Esophagus muscularis mucosa (tissue), 3 donors: ENCODE data around the gene IPO13.

ENCODE experiments used
- POLR2A ChIP-seq: fragments of 450-650 bp; IDR thresholded peaks from one replicate; pipeline ENCODE4 v1.6.1; 2017; ENCODE audit warnings: antibody characterized with exemption, moderate library complexity, mild to moderate bottlenecking, low read depth
- POLR2AphosphoS5 ChIP-seq, 2 donors: sonication (generic); formaldehyde crosslinking; IDR thresholded peaks; one replicate each; pipeline ENCODE4 v1.6.1; 2017; ENCODE audit warnings: antibody characterized with exemption in 2 of 2
- TF ChIP-seq, protein P1 (sequence below), 3 experiments: fragments of 200-600 bp in 2 of 3; fragments of 450-650 bp in 1 of 3; sonication (generic) in 2 of 3; IDR thresholded peaks; one replicate each; pipeline ENCODE4 v1.5.1; 2017 to 2019; ENCODE audit warnings: antibody characterized with exemption in 3 of 3, mild to moderate bottlenecking in 2 of 3, moderate library complexity in 1 of 3

DNA sequence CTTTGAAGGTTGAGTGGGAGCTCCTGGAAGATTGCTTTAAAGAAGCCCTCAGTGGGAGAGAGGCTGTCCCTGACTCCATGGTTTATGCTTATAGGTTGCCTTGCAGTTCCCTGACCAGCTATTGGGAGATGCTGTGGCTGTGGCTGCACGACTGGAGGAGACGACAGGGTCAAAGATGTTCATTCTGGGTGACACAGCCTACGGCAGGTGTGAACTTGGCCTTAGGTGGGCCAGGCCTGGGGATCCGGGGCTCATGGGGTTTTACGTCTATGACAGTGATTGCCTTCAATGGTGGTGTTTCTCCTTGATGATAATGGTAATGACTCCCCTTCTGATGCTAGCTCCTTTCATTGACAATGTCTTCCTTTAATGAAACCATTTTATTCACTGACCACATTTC is 23.8 kb downstream of the IPO13 start:
- no peak for TF ChIP-seq POLR2AphosphoS5 (IDR thresholded peaks at IDR 0.05)
- no peak for TF ChIP-seq POLR2A
- TF ChIP-seq, protein P1, sequence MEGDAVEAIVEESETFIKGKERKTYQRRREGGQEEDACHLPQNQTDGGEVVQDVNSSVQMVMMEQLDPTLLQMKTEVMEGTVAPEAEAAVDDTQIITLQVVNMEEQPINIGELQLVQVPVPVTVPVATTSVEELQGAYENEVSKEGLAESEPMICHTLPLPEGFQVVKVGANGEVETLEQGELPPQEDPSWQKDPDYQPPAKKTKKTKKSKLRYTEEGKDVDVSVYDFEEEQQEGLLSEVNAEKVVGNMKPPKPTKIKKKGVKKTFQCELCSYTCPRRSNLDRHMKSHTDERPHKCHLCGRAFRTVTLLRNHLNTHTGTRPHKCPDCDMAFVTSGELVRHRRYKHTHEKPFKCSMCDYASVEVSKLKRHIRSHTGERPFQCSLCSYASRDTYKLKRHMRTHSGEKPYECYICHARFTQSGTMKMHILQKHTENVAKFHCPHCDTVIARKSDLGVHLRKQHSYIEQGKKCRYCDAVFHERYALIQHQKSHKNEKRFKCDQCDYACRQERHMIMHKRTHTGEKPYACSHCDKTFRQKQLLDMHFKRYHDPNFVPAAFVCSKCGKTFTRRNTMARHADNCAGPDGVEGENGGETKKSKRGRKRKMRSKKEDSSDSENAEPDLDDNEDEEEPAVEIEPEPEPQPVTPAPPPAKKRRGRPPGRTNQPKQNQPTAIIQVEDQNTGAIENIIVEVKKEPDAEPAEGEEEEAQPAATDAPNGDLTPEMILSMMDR (IDR thresholded peaks at IDR 0.05): no peak
